OCI-LY3 (cell line): ENCODE results near the gene PLEKHA8.

Source experiments
- H2AFZ ChIP-seq: fragments of 200-600, 300-600 bp; shearing (Covaris generic); 2 replicates; pipeline ENCODE4 v1.6.0; 2014; ENCODE audit warnings: antibody characterized with exemption, low read depth, low read length
- H3K27ac ChIP-seq: fragments of 200-600, 300-600 bp; sonication (generic); 2 replicates; pipeline ENCODE4 v1.5.1; 2014; ENCODE audit warnings: mild to moderate bottlenecking, low read length, moderate library complexity, mixed read lengths
- H3K27me3 ChIP-seq: fragments of 200-600, 300-600 bp; sonication (generic); 2 replicates; pipeline ENCODE4 v1.6.1; 2014; ENCODE audit warnings: low read depth, low read length, mixed read lengths
- H3K36me3 ChIP-seq: fragments of 200-600, 300-600 bp; sonication (generic); replicated peaks from 2 replicates; pipeline ENCODE3; 2014; ENCODE audit warnings: low read depth, low read length, mixed read lengths
- H3K4me1 ChIP-seq: fragments of 300-600, 200-600 bp; sonication (generic); 2 replicates; pipeline ENCODE4 v1.6.1; 2014; ENCODE audit warnings: low read length, mixed read lengths
- H3K4me2 ChIP-seq: fragments of 200-600, 300-600 bp; sonication (generic); 2 replicates; pipeline ENCODE4 v1.6.1; 2014; ENCODE audit warnings: low read length, mixed read lengths
- H3K4me3 ChIP-seq: fragments of 300-600, 200-600 bp; sonication (generic); 2 replicates; pipeline ENCODE4 v1.5.1; 2014; ENCODE audit warnings: antibody characterized with exemption, mild to moderate bottlenecking, low read length, moderate library complexity
- H3K79me2 ChIP-seq: fragments of 300-600, 200-600 bp; shearing (Covaris generic); 2 replicates; pipeline ENCODE4 v1.6.1; 2014; ENCODE audit warnings: mild to moderate bottlenecking, low read length, mixed read lengths
- H3K9ac ChIP-seq: fragments of 300-600, 200-600 bp; shearing (Covaris generic); 2 replicates; pipeline ENCODE4 v1.6.0; 2014; ENCODE audit warnings: mild to moderate bottlenecking, low read length, moderate library complexity
- H3K9me3 ChIP-seq: fragments of 200-600, 300-600 bp; shearing (Covaris generic); 2 replicates; pipeline ENCODE4 v1.6.1; 2014; ENCODE audit warnings: low read length, mixed read lengths; ENCODE audit not compliant: insufficient read depth
- H4K20me1 ChIP-seq: fragments of 200-600, 300-600 bp; sonication (generic); 2 replicates; pipeline ENCODE4 v1.6.1; 2016; ENCODE audit warnings: low read length, mixed read lengths; ENCODE audit not compliant: insufficient read depth
- CTCF ChIP-seq: fragments of 200-600, 300-600 bp; sonication (generic); IDR thresholded peaks from 2 replicates; pipeline ENCODE4 v1.5.1; 2014; ENCODE audit warnings: antibody characterized with exemption, low read length, low read depth
- EZH2phosphoT487 ChIP-seq: fragments of 200-600 bp; shearing (Covaris generic); IDR thresholded peaks from 2 replicates; pipeline ENCODE4 v1.6.1; 2018; ENCODE audit warnings: antibody characterized with exemption, mixed run types, low read depth

The PLEKHA8 gene

GRCh38 chr7:30066687-30067086, 38.5 kb downstream of the PLEKHA8 start:
- Histone ChIP-seq H3K9me3 (no peaks in the 10 kb centered on the region), H3K4me3 (no peak overlapping the region), H3K4me1 (peaks cover 7% of the 10 kb centered on the region), H3K27me3 (no peaks in the 10 kb centered on the region), H2AFZ (no peak overlapping the region), H3K27ac (no peak overlapping the region), H4K20me1 (no peaks in the 10 kb centered on the region; the same call in 1 of the 2 replicates), H3K9ac (no peak overlapping the region), H3K79me2 (no peaks in the 10 kb centered on the region), H3K36me3 (peaks cover 9% of the 10 kb centered on the region), H3K4me2 (no peak overlapping the region)
- TF ChIP-seq CTCF (no peak), EZH2phosphoT487 (no peak)

GRCh38 chr7:30068117-30068516, 39.9 kb downstream of the PLEKHA8 start:
- Histone ChIP-seq H3K4me3 (no peak overlapping the region), H4K20me1 (no peaks in the 10 kb centered on the region), H3K4me2 (no peak overlapping the region), H2AFZ (no peak overlapping the region), H3K4me1 (no peaks in the 10 kb centered on the region), H3K36me3 (peaks cover 3% of the 10 kb centered on the region), H3K27ac (no peak overlapping the region), H3K79me2 (no peaks in the 10 kb centered on the region), H3K9ac (no peak overlapping the region), H3K9me3 (no peaks in the 10 kb centered on the region), H3K27me3 (no peaks in the 10 kb centered on the region)
- TF ChIP-seq CTCF (no peak), EZH2phosphoT487 (no peak)

GRCh38 chr7:30069096-30069867, 41.1 kb downstream of the PLEKHA8 start:
- H4K20me1 ChIP-seq = no peaks in the 10 kb centered on the region
- no peaks in the 10 kb centered on the region for H3K4me1 ChIP-seq
- no peak overlapping the region for H2AFZ ChIP-seq
- TF ChIP-seq CTCF (no peak), EZH2phosphoT487 (no peak)
- H3K27ac ChIP-seq = no peak overlapping the region
- H3K9me3 ChIP-seq = no peaks in the 10 kb centered on the region
- no peaks in the 10 kb centered on the region for H3K27me3 ChIP-seq
- H3K79me2 ChIP-seq = no peaks in the 10 kb centered on the region
- H3K4me3 ChIP-seq = no peak overlapping the region
- H3K9ac ChIP-seq = no peak overlapping the region
- no peak overlapping the region for H3K4me2 ChIP-seq
- H3K36me3 ChIP-seq = peaks cover 2% of the 10 kb centered on the region

- TF ChIP-seq EZH2phosphoT487 (no peak), CTCF (no peak)
- no peaks in the 10 kb centered on the region for H4K20me1 ChIP-seq
- no peak overlapping the region for H3K9ac ChIP-seq
- no peak overlapping the region for H3K4me3 ChIP-seq
- no peaks in the 10 kb centered on the region for H3K27me3 ChIP-seq
- H3K9me3 ChIP-seq = no peaks in the 10 kb centered on the region
- H3K36me3 ChIP-seq = peaks cover 2% of the 10 kb centered on the region
- H3K4me1 ChIP-seq = no peaks in the 10 kb centered on the region
- no peak overlapping the region for H3K4me2 ChIP-seq
- H3K79me2 ChIP-seq = no peaks in the 10 kb centered on the region
- no peak overlapping the region for H3K27ac ChIP-seq
- H2AFZ ChIP-seq = no peak overlapping the region
These were observed 41.8 kb downstream of the PLEKHA8 start for GRCh38 chr7:30070052-30070451.
